NCI-H2196 (cell line): ENCODE data around the gene UXS1.

Source experiments
- DNase-seq: peaks from one replicate; lab custom pipeline; 2025; ENCODE audit not compliant: unreplicated experiment; lab: John Stamatoyannopoulos, UW

Gene UXS1

DNA sequence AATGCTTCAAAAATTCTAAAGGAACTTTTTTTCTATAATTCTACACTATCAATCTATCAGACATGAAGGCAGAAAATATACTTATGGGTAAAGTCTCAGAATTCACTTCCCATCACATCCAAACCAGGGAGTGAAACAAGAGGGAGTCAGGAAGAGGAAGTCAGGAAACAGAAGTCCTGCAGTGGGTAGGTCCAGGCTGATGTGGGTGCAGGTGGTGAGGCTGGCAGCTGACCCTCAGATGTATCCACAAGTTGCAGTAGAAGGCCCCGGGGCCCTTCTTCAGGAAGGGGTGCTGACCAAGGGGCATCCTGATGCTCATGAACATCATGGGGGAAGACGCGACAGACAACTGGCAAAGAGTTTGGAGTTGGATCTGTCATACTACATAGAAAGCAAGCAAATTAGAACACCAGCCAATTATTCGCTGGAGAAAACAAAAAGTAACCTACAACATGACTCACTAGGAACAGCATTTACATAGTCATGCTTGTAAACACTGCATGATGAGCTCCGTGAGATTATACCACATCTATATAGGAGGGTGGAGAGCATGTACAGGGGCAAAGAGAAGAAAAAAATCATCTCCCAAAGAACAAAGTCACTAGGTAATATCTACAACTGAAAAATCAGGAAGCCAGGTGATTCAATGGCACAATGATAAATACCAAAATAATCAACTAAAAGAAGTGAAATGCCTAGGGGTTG is 4.2 kb downstream of the UXS1 start:
- DNase-seq = no peak

DNA sequence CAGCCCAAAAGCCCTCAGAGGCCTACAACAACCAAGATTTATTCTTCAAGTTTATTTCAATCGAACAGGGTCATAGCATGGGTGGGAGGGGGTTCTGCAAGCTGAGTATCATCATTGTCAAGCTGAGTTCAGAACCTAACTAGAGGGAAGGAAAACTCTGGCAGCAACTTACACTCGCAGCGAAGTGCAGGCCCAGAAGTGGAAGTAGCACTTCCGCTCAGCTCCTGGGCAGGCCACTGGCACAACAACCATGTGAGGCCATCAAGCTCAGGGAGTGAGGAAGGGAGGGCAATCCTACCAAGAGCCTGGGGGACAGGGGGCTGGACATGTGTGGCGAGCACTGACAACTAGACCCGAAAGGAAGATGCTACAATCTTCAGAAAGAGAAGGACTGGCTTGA is 4.8 kb downstream of the UXS1 start:
- no peak for DNase-seq

DNA sequence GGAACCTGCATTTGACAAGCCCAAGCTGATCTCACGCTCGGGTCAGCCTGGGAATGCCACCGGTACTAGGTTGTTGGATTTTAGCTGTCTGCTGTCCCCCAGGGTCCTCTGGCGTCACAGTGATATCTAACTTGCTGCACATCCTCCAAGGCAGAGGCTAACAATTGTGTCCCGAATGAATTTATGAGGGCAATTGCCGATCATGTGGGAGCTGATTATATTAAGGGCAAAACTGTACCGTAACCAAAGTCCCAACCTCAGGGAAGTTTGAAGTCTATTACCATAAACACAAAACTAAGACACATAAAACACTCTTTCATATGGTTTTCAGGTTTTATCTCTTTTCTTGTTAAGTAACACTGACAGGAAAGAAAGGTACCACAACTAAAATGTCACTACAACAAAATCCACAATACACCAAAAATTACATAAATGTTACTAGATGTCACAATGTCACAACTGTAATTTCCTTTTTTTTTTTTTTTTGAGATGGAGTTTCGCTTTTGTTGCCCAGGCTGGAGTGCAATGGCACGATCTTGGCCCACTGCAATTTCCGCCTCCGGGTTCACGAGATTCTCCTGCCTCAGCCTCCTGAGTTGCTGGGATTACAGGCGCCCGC is 6.7 kb downstream of the UXS1 start:
- no peak for DNase-seq

DNA sequence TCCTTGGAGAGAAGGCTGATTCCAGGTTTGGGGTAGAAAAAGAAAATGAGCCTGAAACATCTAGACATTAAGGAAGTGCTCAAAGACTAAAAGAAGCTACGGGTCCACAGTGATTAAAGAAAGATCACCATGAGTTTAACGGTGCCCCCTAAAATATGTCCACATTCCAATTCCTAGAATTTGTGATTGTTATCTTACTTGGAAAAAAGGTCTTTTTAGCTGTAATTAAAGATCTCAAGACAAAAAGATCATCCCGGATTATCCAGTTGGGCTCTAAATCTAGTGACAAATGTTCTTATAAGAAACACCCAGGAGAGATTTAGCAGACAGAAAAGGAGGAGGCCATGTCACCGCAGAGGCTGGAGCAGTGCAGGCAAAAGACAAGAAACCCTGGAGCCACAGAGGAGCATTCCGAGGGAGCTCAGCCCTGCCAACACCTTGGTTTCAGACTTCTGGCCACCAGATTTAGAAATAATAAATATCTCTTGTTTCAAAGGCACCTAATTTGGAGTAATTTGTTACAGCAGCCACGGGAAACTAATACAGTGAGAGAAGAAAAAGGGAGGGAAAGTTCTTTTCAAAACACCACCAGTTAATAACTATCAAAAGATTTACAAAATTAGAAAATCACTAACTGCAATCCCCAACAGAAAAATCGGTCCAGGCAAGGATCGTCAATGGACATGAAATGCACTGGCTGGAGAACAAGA is 8.5 kb downstream of the UXS1 start:
- no peak for DNase-seq

DNA sequence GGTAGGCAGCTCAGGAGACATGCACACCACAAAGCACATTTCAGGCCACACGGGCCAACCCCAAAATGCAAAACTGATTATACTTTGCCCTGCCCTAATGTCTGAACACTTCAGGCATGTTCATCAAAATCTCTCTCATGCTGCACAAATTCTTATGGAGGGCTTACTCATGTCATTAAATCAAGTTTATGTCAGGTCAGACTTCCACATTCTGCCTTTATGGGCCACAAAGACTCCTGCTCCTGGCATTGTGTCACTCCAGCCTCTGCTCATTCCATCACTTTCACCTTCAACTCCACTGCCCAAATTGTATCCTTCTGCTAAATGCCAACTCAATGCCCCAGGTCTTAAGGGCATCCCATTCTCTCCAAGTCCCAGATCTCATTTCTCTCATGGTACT is 9.2 kb downstream of the UXS1 start:
- no peak for DNase-seq

DNA sequence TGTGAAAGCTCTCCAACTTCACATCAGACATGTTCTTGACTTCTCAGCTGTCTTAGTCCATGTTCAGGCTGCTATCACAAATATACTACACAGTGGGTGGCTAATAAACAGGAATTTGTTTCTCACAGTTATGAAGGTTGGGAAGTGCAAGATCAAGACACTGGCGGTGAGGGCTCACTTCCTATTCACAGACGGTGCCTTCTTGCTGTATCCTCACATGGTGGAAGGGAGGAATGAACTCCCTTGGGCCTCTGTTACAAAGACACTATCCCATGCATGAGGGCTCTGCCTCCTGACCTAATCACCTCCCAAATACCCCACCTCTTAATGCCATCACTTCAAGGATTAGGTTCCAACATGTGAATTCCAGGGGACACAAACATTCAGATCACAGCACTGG is 9.7 kb downstream of the UXS1 start:
- DNase-seq = no peak

DNA sequence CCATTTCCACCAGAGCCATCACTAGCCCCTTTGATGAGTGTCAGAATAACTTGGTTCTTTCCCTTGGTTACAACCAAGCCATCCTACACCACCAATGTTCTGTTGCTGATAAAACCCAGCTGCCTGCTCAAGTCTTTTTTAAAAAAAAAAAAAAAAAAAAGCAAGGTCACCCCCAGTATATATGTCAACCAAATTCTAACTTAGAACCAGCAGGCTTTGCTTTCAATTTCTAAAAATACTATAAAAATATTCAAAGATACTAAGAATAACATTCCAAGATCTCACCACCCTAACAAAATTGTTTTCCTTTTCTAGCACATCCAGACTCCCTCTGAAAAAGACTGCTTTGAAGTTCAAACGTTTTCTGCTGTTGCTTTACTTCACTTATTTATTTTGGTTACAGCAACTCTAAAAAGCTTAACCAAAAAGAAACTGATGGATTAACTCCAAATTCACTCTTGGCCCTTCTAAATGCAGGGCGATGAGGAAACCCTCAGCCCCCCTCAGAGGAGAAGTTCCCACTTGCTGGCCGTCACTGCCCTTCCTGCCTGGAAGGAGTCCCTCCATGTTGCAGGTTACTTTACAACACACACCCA is 10.9 kb downstream of the UXS1 start:
- no peak for DNase-seq

DNA sequence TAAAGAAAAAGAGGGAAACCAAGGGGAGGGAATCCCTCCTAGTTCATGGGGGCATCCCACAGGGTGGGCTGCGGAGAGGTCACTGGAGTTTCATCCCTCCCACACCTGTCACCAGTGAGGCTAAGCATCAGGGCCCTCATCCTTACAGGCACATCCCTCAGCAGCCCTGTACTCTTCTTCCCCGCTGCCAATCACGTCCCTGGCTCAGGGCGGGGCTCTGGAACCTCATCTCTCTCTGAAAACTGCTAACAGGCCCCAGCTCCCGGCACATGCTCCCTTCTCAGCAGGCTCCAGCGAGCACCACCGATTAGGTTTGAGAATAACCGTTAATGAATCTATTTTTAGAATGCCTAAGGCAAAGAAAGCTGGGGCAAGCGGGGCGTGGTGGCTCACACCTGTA is 13.0 kb downstream of the UXS1 start:
- no peak for DNase-seq

DNA sequence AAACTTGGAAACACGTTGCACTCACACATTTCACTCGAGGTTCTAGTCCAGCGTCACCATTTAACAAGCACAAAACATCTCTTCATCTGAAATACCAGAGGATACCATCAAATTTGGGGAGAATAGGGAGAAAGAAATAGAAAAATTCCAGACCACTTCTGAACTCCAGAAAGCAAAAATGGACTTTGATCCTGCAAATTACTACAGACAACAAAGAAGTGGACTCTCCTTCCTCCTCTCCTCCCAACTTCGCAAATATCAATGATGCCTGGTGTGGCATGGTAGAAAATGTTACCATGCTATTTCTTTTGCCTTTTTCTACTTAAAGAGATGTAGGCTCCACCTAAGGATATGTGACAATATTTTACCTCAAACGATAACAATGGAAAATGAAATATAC is 13.5 kb downstream of the UXS1 start:
- DNase-seq = no peak

DNA sequence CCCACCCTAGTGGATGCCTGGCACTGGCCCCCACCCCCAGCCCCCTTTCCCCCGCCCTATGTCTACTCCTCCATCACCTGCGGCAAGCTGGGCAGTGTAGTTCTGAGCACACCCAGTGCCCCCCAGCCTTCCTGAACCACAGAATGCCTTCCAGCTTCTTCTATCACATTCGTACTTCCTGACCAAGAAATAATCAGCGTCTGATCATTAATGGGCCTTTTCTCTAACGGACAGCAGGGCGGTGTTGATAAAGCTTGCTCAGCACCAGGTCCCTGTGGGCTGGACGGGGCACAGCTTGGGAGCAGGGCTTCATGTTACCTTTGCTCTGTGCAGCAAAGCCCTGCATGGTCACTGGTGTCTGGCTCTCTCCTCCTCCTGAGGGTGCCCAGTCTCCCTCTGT is 15.4 kb downstream of the UXS1 start:
- no peak for DNase-seq

DNA sequence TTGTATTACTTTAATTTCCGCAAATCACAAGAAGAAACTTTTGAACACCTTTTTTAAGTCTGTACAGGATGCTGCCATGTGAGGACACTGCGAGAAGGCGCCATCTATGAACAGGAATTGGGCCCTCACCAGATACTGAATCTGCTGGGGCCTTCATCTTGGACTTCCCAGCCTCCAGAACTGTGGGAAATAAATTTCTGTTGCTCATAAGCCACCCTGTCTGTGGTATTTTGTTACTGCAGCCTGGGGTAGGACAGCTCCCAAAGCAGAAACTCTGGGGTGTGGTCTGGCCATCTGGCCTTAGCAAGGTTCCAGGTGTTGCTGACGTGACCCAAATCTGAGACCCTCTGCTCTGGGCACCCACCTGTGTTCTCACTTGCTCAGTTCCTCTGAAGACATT is 16.5 kb downstream of the UXS1 start:
- no peak for DNase-seq

DNA sequence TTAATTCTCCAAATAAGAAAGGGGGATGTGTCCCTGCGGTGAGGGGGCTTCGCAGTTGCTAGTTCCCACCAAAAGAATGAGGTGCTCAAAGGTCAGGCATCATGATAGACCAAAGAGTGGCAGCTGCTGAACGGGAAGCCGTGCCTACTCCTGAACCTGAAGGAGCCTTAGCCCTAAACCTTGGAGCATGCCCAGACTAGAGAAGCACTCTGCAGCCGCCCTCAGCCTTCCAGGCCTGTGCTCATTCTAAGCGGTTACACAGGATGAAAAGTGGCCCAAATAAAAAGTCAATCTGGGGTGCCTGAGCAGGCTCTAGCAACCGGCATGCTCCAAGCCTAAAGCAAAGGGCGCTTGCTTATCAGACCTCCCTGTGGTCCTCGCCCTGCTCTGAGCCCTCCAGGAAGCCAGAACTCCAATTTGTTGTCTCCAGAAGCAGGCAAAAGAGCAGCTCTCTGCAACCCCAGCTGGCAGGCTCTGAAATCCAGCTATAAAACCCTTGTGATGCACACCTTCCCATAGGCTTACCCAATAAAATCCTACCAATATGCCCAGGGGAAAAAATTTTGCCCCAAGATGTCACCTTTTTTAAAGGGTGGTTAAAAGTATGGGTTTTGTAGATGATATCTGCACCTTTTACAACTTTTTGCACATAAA is 17.5 kb downstream of the UXS1 start:
- no peak for DNase-seq

DNA sequence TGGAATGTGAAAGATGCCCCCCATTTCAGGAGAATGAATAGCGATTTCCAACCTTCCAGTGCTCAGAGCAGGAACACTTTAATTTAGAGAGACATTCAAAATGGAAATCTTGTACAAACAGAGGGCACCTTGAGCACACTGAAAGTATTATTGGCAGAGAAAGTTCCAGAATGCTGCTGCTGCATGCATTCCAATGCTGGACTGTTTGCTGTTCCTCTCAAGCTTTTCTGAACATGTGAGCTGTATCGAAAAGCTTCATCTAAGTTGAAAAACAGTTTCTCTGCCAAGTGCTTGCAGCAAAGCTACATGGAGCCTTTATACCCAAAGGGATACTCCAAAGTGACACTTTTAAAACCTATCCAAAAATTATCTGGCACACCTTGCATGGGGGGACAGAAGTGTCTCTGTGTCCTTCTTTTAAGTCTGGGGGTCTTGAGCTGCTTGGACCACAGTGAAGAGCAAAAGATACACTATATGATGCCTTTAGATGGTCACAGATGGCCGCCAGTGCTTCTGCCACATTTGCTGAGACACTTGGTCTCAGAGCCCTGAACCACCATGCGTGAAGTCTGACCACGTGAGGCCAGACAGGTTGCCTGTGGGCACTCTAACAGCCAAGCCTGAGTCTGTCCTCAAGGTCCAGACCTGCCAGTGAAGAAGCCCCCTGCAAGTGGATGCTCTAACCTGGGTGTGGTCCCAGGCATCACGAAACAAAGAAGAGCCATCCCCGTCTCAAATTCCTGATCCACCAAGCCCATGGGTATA is 18.8 kb downstream of the UXS1 start:
- no peak for DNase-seq

DNA sequence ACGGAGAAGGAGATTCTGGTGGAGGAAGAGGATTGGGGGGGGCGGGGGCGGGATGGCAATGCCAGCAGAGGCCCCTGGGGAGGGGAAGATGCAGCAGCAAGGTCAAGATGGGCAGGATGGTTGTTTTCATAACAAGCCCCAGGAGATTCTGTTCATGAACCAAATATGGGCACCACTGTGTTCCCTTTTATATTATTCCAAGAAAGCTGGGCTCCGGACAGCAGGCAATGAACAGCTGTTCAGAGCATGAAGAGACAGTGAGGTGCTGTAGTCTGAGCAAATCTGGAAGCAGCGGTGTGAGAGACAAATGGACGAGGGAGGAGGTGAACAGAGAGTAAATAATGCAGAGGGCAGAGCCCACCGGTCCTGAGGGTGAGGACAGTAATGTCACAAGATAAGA is 20.0 kb downstream of the UXS1 start:
- no peak for DNase-seq

DNA sequence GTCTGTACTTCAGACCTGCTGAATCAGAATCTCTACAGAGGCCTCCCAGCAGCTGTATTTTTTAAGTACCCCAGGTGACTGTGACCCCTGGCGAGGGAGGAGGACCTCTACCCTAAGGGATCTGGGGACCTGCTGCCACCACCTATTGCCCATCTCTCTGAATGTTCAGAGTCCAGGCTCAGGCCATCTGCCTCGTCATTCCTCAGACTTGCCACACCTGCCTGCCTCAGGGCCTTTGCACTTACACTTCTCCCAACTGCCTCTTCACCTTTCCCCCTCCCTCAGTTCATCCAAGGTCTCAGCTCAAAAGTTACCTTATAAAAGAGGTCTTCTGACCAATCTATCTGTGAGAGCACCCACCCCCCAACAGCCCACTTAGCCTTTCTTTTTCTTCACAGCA is 21.5 kb downstream of the UXS1 start:
- no peak for DNase-seq

DNA sequence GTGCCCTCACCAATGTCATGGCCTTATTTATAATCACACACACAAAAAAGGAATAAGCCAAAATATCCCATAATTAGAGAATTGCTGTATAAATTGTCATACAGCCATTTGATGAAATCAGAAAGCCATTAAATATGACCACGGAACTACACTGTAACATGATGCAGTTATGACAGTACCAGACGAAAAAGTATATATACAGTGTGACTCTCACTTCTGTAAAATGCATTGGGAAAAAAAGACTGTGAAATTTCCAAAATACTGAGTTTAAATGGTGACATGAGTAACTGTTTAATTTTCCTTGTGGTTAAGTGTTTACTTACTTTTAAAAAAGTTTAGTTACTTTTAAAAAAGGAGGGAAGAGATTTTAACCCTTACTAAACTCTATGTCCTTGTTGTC is 25.4 kb downstream of the UXS1 start:
- no peak for DNase-seq

DNA sequence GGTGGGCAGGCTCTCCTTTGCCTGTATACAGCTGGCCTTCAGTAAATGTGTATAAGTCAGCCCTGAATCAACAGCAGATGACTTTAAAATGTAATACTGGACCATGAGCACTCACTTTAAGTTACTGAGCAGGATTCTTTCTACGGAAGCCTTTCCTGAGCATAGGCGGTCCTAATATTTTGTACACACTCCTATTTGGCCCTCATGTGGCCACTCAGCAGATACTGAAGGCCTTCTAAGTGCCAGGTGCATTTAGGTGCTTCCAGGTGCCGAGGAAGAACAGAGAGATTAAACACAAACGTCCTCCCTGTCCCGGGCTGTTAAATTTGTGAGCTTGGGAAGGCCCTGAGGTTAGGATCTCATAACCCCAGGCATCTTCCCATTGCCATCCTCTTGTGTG is 27.0 kb downstream of the UXS1 start:
- no peak for DNase-seq

DNA sequence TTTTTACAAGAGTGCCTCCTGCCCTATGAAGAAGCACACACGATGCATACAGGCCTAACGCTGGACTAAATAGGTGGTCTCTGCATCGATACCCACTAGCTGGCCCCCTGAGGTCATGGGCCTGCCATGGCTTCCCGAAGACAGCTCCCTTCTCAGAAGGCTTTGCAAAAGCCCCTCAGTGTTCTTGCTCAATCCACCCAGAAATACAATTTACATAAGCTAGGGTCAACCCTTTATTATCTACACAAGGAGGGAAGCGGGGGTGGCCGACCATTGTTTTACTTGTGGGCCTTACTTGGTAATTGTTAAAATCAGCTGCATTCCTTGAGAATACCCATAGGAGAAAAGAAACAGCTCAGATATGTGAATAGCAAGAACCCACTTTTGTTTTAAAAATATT is 28.5 kb downstream of the UXS1 start:
- no peak for DNase-seq

DNA sequence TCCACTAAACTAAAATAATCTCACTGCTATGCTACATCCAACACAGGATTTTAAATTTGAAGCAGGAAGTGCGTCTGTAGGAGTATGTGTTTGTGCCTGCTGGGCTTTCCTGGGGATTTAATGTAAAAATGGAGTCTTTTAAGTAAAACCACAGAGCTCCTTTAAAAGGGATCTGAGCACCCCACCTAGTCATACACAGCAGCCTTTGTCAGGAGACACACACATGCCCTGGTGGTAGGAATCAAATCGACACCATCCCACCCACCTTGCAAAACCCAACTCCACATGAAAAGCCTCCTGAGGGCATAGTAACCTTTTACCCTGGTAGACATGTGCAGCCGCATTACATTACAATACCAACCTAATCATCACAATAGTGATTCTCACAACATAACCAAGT is 29.1 kb downstream of the UXS1 start:
- no peak for DNase-seq

DNA sequence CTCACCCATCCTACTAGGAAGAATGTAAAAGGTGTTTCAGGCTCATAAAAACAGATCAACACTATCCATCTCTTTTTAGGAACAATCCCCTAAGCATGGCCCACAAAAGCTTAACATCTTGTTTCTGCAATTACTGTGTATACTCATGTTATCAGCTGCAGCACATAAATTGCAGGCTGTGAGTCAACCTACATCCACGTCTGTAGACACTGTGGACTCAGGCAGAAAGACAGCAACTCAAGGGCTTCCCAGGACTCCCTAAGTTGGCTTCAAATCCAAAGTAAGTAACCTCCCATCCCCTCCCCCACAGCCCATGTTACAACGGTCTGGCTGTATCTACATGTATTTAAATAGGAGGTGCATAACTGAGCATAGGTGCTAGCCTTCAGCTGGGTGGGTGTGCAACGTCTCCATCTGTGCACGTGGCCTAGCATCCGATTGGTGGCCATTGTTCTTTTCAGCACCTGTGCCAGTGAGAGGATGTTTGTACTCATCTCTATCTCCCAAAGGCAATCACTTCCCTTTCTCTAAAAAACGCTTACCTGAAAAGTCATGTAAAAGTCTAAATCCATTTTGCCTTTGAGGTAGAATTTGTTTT is 30.1 kb downstream of the UXS1 start:
- no peak for DNase-seq
